LNCaP clone FGC (cell line): ENCODE results near the gene RASIP1.
"Not testable (repeated sequence)": the region's sequence is repeated elsewhere in the genome, so short reads cannot be mapped to it uniquely, and the experiment has no call there.

ENCODE experiments used
- DNase-seq: peaks from one replicate; pipeline ENCODE4 v3.0.0-alpha.2; 2011; ENCODE audit warnings: low read depth
- H3K4me3 ChIP-seq: 2 replicates; pipeline ENCODE4 v1.5.1; 2011; ENCODE audit warnings: mild to moderate bottlenecking, low read depth, low read length, control low read depth
- CTCF ChIP-seq: IDR thresholded peaks from 2 replicates; pipeline ENCODE4 v1.5.1; 2012; ENCODE audit warnings: mild to moderate bottlenecking; ENCODE audit not compliant: control insufficient read depth, insufficient read depth; ENCODE audit errors: extremely low read depth

Gene RASIP1

DNA sequence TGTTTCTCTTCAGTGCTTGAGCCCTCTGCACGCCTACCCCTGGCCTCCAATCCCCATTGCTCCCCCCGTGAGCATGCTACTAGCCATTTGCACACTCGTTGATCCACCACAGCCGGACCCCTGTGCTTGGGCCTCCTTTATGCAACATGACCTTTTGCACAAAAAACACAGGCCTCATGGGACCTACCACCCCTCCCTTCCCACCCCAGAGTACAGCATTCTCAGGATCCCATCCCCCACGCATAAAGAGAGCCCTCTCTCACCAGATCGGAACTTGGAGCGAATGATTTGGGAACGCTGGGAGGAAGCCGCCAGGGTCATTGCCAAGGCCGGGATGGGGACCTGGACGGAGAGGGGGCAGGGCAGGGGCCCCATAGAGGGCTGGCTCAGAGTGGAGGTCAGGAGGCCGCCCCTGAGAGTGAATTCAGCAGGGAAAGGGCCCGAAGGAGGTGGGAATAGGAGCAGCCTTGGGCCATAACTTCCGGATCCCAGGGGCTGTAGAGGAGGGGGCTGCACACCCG is 21.6 kb downstream of the RASIP1 start:
- no peak overlapping the region for H3K4me3 ChIP-seq
- no peak for DNase-seq

DNA sequence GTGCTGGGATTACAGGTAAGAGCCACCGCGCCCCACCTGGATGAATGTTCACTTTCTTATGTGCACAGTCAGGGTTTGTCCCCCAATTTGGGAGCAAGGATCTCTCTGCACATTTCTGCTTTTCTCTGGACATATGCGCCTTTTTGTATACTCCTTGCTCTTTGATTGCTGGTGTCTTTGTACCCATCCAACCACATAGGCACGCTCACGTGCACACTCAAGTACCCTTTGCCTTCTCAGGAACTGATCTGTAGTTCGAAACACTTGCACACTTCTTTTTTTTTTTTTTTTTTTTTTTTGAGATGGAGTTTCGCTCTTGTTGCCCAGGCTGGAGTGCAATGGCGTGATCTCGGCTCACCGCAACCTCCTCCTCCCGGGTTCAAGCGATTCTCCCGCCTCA is 22.3 kb downstream of the RASIP1 start:
- not testable (repeated sequence) for DNase-seq, H3K4me3 ChIP-seq

More for the DNA sequence above, 21.6 kb downstream of the RASIP1 start:
- TF ChIP-seq CTCF, result no peak

DNA sequence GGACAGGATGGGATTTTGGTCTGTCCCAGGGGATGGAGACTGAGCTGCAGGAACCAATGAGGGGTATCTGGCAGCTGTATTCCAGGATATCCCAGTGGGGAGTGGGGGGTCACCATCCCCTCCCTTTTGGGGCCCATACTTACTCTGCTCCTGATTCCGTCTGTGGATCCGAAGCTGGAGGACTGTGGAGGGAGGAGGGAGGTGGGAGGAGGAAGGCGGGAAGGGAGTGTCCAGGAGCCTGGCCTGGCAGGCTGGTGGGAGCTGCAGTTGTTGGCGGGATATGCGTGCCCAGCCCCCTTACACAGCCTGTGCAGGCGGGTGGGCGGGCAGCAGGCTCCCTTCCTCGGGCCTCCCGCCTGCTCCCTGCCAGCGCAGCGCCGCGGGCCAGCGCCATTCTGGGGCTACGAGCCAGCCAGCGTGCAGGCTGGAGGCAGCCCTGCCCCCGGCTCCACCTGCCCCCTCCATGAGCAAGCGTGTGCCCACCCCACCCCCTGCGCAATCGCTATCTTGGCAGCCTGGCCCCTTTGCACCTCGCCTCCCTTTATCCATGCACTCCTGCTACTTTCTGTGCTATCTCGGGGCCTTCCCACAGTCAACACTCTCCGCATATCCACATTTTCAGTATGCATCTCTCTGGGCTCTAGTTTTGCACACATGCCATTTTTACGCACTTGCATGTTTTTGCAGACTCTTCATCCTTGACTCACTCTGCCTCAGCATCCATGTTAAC is 23.7 kb downstream of the RASIP1 start:
- no peak overlapping the region for H3K4me3 ChIP-seq
- TF ChIP-seq CTCF, result no peak
- DNase-seq, result no peak

GRCh38 chr19:48715681-48716171 is 24.7 kb downstream of the RASIP1 start:
- no peak for DNase-seq
- H3K4me3 ChIP-seq, result no peak overlapping the region
- no peak for TF ChIP-seq CTCF

GRCh38 chr19:48714759-48715675 is 25.4 kb downstream of the RASIP1 start:
- no peak for TF ChIP-seq CTCF
- DNase-seq, result no peak
- peak overlapping the region; percentile 68 for H3K4me3 ChIP-seq

- peak overlapping the region; percentile 69 for H3K4me3 ChIP-seq
- TF ChIP-seq CTCF, result no peak
- peak; percentile 93 for DNase-seq
These were observed 26.3 kb downstream of the RASIP1 start for GRCh38 chr19:48713864-48714755.
